Thyroid gland (tissue), 4 donors: ENCODE data around the gene PAK6. TPM values are rescaled to one million over a fixed set of nuclear protein-coding genes. Genes with fewer than 3 reads are reported as not detected.

ENCODE experiments used
- DNase-seq, 2 donors: peaks; one replicate each; pipeline ENCODE4 v3.0.0-alpha.2; 2019
- H3K27ac ChIP-seq, 3 donors: fragments of 200-600 bp; sonication (generic); 1 replicate in 2 of 3; 2 replicates in 1 of 3; pipeline ENCODE4 v1.5.1; 2016 to 2019; ENCODE audit warnings: mild to moderate bottlenecking in 1 of 3, moderate library complexity in 1 of 3
- H3K27me3 ChIP-seq: fragments of 200-600 bp; sonication (generic); one replicate; pipeline ENCODE4 v1.5.1; 2019
- H3K36me3 ChIP-seq, 2 donors: fragments of 200-600 bp; sonication (generic); one replicate each; pipeline ENCODE4 v1.5.1; 2016 to 2019
- H3K4me1 ChIP-seq, 2 donors: fragments of 200-600 bp; sonication (generic); one replicate each; pipeline ENCODE4 v1.5.1; 2017 to 2019
- H3K4me3 ChIP-seq, 3 donors: fragments of 200-600 bp; sonication (generic); replicated peaks in 1 of 3; 1 replicate in 2 of 3; 2 replicates in 1 of 3; pipeline ENCODE4 v1.5.1; 2016; ENCODE audit warnings: mild to moderate bottlenecking in 1 of 3
- H3K9me3 ChIP-seq: fragments of 200-600 bp; sonication (generic); one replicate; pipeline ENCODE4 v1.5.1; 2017
- CTCF ChIP-seq, 6 experiments: fragments of 200-600 bp in 3 of 6; fragments of 450-650 bp in 3 of 6; sonication (generic) in 3 of 6; IDR thresholded peaks; one replicate each; pipeline ENCODE4 v1.5.1; 2016 to 2019; ENCODE audit warnings: antibody characterized with exemption in 6 of 6, mild to moderate bottlenecking in 2 of 6, inconsistent platforms in 1 of 6, moderate library complexity in 1 of 6
- POLR2A ChIP-seq, 2 donors: fragments of 450-650 bp; IDR thresholded peaks; one replicate each; pipeline ENCODE4 v1.6.1; 2017; ENCODE audit warnings: antibody characterized with exemption in 2 of 2, mild to moderate bottlenecking in 2 of 2, moderate library complexity in 1 of 2
- WGBS, 2 donors: methylation state at CpG; one replicate each; pipeline ENCODE4 v1.1.5; 2017; 5-methylcytosine and 5-hydroxymethylcytosine counted together
- intact Hi-C: fragments of 100-400 bp; cut with DNase I; formaldehyde crosslinking; loops from one replicate; pipeline ENCODE4 v1.15.1; 2023
- total RNA-seq, 4 donors: library from RNA; depleted of rRNA; stranded (reverse); fragments of >200 nt; gene quantifications; one replicate each; pipeline ENCODE4 v1.2.3, GENCODE V29; 2016

The PAK6 gene
- total RNA-seq, 4 donors from 2014 or later, result 33.9 to 63.4 (median 43.9) TPM

GRCh38 chr15:40310993-40311392 lies 72.1 kb downstream of the PAK6 start:
- Histone ChIP-seq H3K27ac (no peak overlapping the region), H3K27me3 (no peaks in the 10 kb centered on the region), H3K4me3 (no peak overlapping the region), H3K4me1 (peaks cover 3 to 8% of the 10 kb centered on the region in 2 donors), H3K9me3 (no peaks in the 10 kb centered on the region), H3K36me3 (no peaks in the 10 kb centered on the region)
- TF ChIP-seq CTCF (IDR thresholded peaks at IDR 0.05) (no peak), POLR2A (IDR thresholded peaks at IDR 0.05) (no peak)
- DNase-seq, result no peak
- 58 to 72% methylated on average over 3 of the region's 3 CpGs for WGBS, 2 donors
- intact Hi-C loops, result no loop called here

GRCh38 chr15:40312370-40313158 lies 73.7 kb downstream of the PAK6 start:
- Histone ChIP-seq H3K4me1 (peaks cover 3 to 8% of the 10 kb centered on the region in 2 donors), H3K9me3 (no peaks in the 10 kb centered on the region), H3K27me3 (no peaks in the 10 kb centered on the region), H3K27ac (no peak overlapping the region), H3K4me3 (no peak overlapping the region), H3K36me3 (no peaks in the 10 kb centered on the region)
- DNase-seq, result no peak
- TF ChIP-seq CTCF (IDR thresholded peaks at IDR 0.05), result no peak
- WGBS, 2 donors, result 83 to 95% methylated on average over 8 to 10 of the region's 10 CpGs
- intact Hi-C loops, result no loop called here

- 23 to 24% methylated on average over 10 of the region's 10 CpGs for WGBS, 2 donors
- Histone ChIP-seq H3K9me3 (no peaks in the 10 kb centered on the region), H3K4me3 (no peak overlapping the region), H3K4me1 (peaks cover 3 to 8% of the 10 kb centered on the region in 2 donors), H3K36me3 (no peaks in the 10 kb centered on the region), H3K27ac (no peak overlapping the region), H3K27me3 (no peaks in the 10 kb centered on the region)
- intact Hi-C loops, result no loop called here
- TF ChIP-seq CTCF (IDR thresholded peaks at IDR 0.05), result no peak
- no peak for TF ChIP-seq POLR2A (IDR thresholded peaks at IDR 0.05)
- DNase-seq, result peak; percentile 95 to 97
These were observed 74.9 kb downstream of the PAK6 start for GRCh38 chr15:40313531-40314398.

GRCh38 chr15:40314723-40315276 lies 75.9 kb downstream of the PAK6 start:
- WGBS, 2 donors, result 79 to 88% methylated on average over 4 of the region's 4 CpGs
- H3K36me3 ChIP-seq, result no peaks in the 10 kb centered on the region
- no peaks in the 10 kb centered on the region for H3K9me3 ChIP-seq
- DNase-seq, result no peak
- H3K27ac ChIP-seq, result no peak overlapping the region
- no peak overlapping the region for H3K4me3 ChIP-seq
- TF ChIP-seq POLR2A (IDR thresholded peaks at IDR 0.05), result no peak
- TF ChIP-seq CTCF (IDR thresholded peaks at IDR 0.05), result no peak
- intact Hi-C loops, result no loop called here
- no peaks in the 10 kb centered on the region for H3K27me3 ChIP-seq
- H3K4me1 ChIP-seq, result peaks cover 3 to 8% of the 10 kb centered on the region in 2 donors
